Pancreas (tissue), 10 donors: ENCODE results near the gene CAPN12. TPM values are rescaled to one million over a fixed set of nuclear protein-coding genes. Genes with fewer than 3 reads are reported as not detected.

Experiments
- ATAC-seq, 4 donors: fragments of 200-7000 bp; cut with Tn5 transposase; one replicate each; pipeline versions ENCODE4 v1.8.0 to v1.9.1; 2020; ENCODE audit warnings: mild to moderate bottlenecking in 4 of 4, moderate library complexity in 4 of 4
- DNase-seq, 6 donors: peaks; one replicate each; pipeline ENCODE4 v3.0.0-alpha.2; 2020
- FAIRE-seq: peaks from 2 replicates; lab custom pipeline; 2012; peaks lifted over from hg19 to GRCh38; lab: Jason Lieb, UNC
- H3K27ac ChIP-seq, 4 donors: fragments of 200-600 bp; sonication (generic); 1 replicate in 3 of 4; 2 replicates in 1 of 4; pipeline versions ENCODE4 v1.5.0 to v1.8.0; 2020
- H3K27me3 ChIP-seq, 4 donors: fragments of 200-600 bp; one replicate each; pipeline ENCODE4 v1.8.0; 2021
- H3K36me3 ChIP-seq, 3 donors: fragments of 200-600 bp; sonication (generic) in 1 of 3; one replicate each; pipeline versions ENCODE4 v1.5.0 to v1.8.0; 2020 to 2021
- H3K4me1 ChIP-seq, 3 donors: fragments of 200-600 bp; one replicate each; pipeline ENCODE4 v1.8.0; 2021
- H3K4me3 ChIP-seq, 4 donors: fragments of 200-600 bp; sonication (generic) in 2 of 4; one replicate each; pipeline versions ENCODE4 v1.5.0 to v1.8.0; 2020 to 2021
- H3K9me3 ChIP-seq, 4 donors: fragments of 200-600 bp; one replicate each; pipeline ENCODE4 v1.8.0; 2021
- CTCF ChIP-seq, 4 donors: fragments of 200-600 bp; sonication (generic) in 3 of 4; IDR thresholded peaks; one replicate each; pipeline versions ENCODE4 v1.5.0 to v1.8.0; 2021; ENCODE audit warnings: antibody characterized with exemption in 4 of 4
- WGBS, 2 donors: extraction: QIAGEN DNeasy Blood & Tissue Kit; methylation state at CpG; one replicate each; pipeline ENCODE4 v1.1.7; 2013; 5-methylcytosine and 5-hydroxymethylcytosine counted together
- intact Hi-C, 3 donors: fragments of 100-400 bp; cut with DNase I; formaldehyde crosslinking; loops; one replicate each; pipeline versions ENCODE4 v1.11.1 to v1.14.2; 2022
- polyA plus RNA-seq, 2 donors: library from polyadenylated mRNA; stranded (reverse); fragments of 200-250 nt; gene quantifications; one replicate each; pipeline ENCODE4 v1.2.3, GENCODE V29; 2013
- total RNA-seq, 6 donors: library from RNA; stranded (reverse); fragmentation: NEBNext Ultra II Directional in 4 of 6; extraction: Animal tissue kit (Norgen Biotek cat#: 25700) in 4 of 6; gene quantifications; one replicate each; pipeline versions ENCODE4 v1.2.1 to v1.2.4, GENCODE V29; 2021 to 2023
- donor health status: healthy with polysubstance abuse.
- donor health status: DM: no; HTN: no; CAD: no; lungs with moderate emphysema.
- donor health status: DM: no; HTN: no; CAD: no.
- donor health status: control.
- donor health status: control.
- donor health status: Bipolar disorder and iron deficiency.
- donor health status: DM: yes; HTN: yes; CAD: no.
- donor health status: DM: no; HTN: no; CAD: no.
- donor health status: DM: no; HTN: no; CAD: no.
- donor health status: DM: yes; HTN: yes; CAD: no.

The CAPN12 gene
- total and polyA plus RNA-seq, 8 donors, result 2.3 to 46.3 (median 8.0) TPM

GRCh38 chr19:38706792-38707511 lies 37.3 kb downstream of the CAPN12 start:
- peak overlapping the region; percentile 13 to 60 (median 38) for H3K27ac ChIP-seq
- WGBS, 2 donors, result 83 to 84% methylated on average over 15 to 16 of the region's 16 CpGs
- ATAC-seq (peak in 2 of 4 donors; percentile 1 to 4), DNase-seq (peak in 1 of 6 donors; percentile 55), FAIRE-seq (no peak)
- H3K36me3 ChIP-seq, result peaks cover 14 to 81% (median 51%) of the 10 kb centered on the region in 3 donors
- peaks cover 0 to 15% (median 0%) of the 10 kb centered on the region in 3 donors for H3K4me1 ChIP-seq
- H3K4me3 ChIP-seq, result no peak overlapping the region
- intact Hi-C loops, result no loop called here
- no peaks in the 10 kb centered on the region for H3K9me3 ChIP-seq
- H3K27me3 ChIP-seq, result no peaks in the 10 kb centered on the region
- no peak for TF ChIP-seq CTCF (IDR thresholded peaks at IDR 0.05)

- Histone ChIP-seq H3K27ac (peak overlapping the region in 1 of 4 donors; percentile 60), H3K27me3 (no peaks in the 10 kb centered on the region), H3K9me3 (no peaks in the 10 kb centered on the region), H3K4me1 (peaks cover 0 to 12% (median 0%) of the 10 kb centered on the region in 3 donors), H3K4me3 (no peak overlapping the region), H3K36me3 (peaks cover 10 to 77% (median 46%) of the 10 kb centered on the region in 3 donors)
- no peak for TF ChIP-seq CTCF (IDR thresholded peaks at IDR 0.05)
- WGBS, 2 donors, result 88 to 89% methylated on average over 22 of the region's 22 CpGs
- no peak for ATAC-seq
- intact Hi-C loops, result no loop called here
- FAIRE-seq, result no peak
- no peak for DNase-seq
Measured at GRCh38 chr19:38705197-38706019, 38.9 kb downstream of the CAPN12 start.

DNA sequence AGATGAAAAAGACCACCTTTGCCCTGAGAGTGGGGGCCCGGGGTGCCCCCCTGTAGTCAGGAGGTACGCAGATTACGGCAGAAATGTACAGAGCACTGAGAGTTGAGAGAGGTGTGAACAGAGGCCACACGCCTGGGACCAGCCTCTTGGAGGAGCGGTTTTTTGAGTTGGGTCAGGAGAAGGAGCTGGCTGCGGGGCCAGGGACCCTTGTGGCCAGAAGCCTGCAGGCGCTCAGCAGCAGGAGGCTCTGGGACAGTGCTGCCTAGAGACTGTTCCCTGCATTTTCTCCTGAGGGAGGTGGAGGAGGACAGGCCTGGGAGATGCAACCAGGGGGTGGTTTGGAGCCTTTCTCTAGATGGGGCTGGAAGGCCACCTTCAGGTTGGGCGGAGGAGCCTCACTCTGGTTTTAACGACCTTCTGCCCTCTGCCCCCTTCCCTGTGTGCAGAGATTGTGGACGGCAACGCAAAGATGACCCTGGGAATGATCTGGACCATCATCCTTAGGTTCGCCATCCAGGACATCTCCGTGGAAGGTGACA lies 39.7 kb downstream of the CAPN12 start:
- no peaks in the 10 kb centered on the region for H3K27me3 ChIP-seq
- intact Hi-C loops, result no loop called here
- peaks cover 0 to 12% (median 0%) of the 10 kb centered on the region in 3 donors for H3K4me1 ChIP-seq
- no peak for FAIRE-seq
- H3K4me3 ChIP-seq, result no peak overlapping the region
- no peak for ATAC-seq
- DNase-seq, result no peak
- no peak overlapping the region for H3K27ac ChIP-seq
- no peaks in the 10 kb centered on the region for H3K9me3 ChIP-seq
- peaks cover 7 to 69% (median 41%) of the 10 kb centered on the region in 3 donors for H3K36me3 ChIP-seq
- 88 to 90% methylated on average over 13 of the region's 13 CpGs for WGBS, 2 donors
- no peak for TF ChIP-seq CTCF (IDR thresholded peaks at IDR 0.05)

DNA sequence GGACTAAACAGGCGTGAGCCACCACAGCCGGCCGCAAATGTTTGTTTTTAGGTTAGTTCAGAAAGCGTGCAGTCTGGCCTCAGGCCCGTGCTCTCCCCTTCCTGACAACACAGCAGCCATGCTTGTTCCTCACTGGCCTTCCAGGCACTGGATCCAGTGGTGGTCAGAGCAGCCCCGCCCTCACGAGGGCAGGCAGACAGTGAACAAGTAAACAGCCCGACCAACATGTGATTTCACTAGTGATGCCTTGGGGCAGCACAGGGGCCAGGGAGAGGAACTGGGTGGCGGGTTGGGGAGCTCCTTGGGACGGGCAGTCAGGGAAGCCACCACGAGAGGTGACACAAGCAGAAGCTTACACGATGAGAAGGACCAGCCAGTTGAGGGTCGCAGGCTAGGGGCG lies 40.8 kb downstream of the CAPN12 start:
- peaks cover 0 to 12% (median 0%) of the 10 kb centered on the region in 3 donors for H3K4me1 ChIP-seq
- ATAC-seq (no peak), FAIRE-seq (no peak), DNase-seq (no peak)
- TF ChIP-seq CTCF (IDR thresholded peaks at IDR 0.05), result no peak
- 93% methylated on average over 14 of the region's 14 CpGs for WGBS, 2 donors
- H3K36me3 ChIP-seq, result peaks cover 7 to 58% (median 31%) of the 10 kb centered on the region in 3 donors
- intact Hi-C loops, result no loop called here
- H3K27me3 ChIP-seq, result no peaks in the 10 kb centered on the region
- H3K9me3 ChIP-seq, result no peaks in the 10 kb centered on the region
- no peak overlapping the region for H3K27ac ChIP-seq
- H3K4me3 ChIP-seq, result no peak overlapping the region
